ENCODE data around the gene CDKN2B. TPM values are rescaled to one million over a fixed set of nuclear protein-coding genes. Genes with fewer than 3 reads are reported as not detected.

The CDKN2B gene
- total and polyA plus RNA-seq, 2 of the 4 experiments (the other 2 are of a cell fraction), result 3.6 to 8.2 TPM

DNA sequence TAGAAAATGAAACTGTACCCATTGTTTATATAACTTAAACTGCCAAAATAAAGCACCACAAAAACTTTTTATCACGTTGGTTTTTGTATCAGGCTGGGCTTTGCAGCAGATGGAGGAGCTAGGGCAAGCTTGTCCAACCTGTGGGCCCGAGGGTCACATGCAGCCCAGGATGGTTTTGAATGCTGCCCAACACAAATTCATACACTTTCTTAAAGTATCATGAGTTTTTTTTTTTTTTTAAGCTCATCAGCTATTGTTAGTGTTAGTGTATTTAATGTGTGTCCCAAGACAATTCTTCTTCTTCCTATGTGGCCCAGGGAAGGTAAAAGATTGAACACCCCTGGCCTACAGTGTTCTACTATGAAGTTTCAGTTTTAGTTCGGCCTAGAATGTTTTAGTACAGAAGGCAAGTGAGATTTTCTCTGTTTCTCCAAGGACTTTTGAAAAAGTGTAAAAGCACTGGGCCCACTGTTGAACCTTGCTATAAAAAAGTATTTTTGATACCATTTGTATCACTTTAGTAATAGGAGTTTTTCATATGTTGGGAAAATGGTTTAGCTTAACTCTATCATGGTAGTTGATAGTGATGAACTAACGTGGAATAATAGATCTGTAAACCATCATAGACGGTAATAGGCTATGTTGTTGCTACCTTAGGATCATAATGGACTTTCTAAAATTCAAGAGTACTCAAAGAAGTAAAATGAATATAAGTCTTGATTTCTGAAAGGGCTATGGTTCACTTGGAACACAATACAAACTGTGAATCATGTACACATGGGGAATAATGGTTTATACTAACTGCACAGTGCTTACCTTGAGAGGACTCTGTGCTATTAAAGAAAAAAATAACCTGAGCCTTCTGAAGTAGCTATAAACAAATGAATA is 17.8 kb downstream of the CDKN2B start:
- BruUV-seq (replicated peaks), result no TSS peak
- no peak overlapping the region for H3K27ac ChIP-seq (ENCODE audit: insufficient read depth, low read length)
- no peaks in the 10 kb centered on the region for H4K20me1 ChIP-seq (ENCODE audit: insufficient read depth, low read length)
- H4K91ac ChIP-seq (ENCODE audit: insufficient read depth, low read depth, low read length), result no peak overlapping the region
- TF ChIP-seq NFE2L2 (IDR thresholded peaks at IDR 0.05; ENCODE audit: low read depth, low read length) (no peak), RAD21 (IDR thresholded peaks at IDR 0.05; ENCODE audit: low read length) (no peak), MAZ (IDR thresholded peaks at IDR 0.05; ENCODE audit: borderline replicate concordance, low read depth, low read length) (no peak), MXI1 (IDR thresholded peaks at IDR 0.05; ENCODE audit: borderline replicate concordance, low read depth, low read length) (no peak), FOS (IDR thresholded peaks at IDR 0.05; ENCODE audit: low read depth, low read length) (no peak), CEBPB (IDR thresholded peaks at IDR 0.05; ENCODE audit: low read depth, low read length) (no peak), RFX5 (IDR thresholded peaks at IDR 0.05; ENCODE audit: low read depth, low read length) (no peak)
- TF ChIP-seq, protein P1, sequence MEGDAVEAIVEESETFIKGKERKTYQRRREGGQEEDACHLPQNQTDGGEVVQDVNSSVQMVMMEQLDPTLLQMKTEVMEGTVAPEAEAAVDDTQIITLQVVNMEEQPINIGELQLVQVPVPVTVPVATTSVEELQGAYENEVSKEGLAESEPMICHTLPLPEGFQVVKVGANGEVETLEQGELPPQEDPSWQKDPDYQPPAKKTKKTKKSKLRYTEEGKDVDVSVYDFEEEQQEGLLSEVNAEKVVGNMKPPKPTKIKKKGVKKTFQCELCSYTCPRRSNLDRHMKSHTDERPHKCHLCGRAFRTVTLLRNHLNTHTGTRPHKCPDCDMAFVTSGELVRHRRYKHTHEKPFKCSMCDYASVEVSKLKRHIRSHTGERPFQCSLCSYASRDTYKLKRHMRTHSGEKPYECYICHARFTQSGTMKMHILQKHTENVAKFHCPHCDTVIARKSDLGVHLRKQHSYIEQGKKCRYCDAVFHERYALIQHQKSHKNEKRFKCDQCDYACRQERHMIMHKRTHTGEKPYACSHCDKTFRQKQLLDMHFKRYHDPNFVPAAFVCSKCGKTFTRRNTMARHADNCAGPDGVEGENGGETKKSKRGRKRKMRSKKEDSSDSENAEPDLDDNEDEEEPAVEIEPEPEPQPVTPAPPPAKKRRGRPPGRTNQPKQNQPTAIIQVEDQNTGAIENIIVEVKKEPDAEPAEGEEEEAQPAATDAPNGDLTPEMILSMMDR (conservative IDR thresholded peaks at IDR 0.05; ENCODE audit: low read depth, low read length), result no peak
- TF ChIP-seq, protein P2, sequence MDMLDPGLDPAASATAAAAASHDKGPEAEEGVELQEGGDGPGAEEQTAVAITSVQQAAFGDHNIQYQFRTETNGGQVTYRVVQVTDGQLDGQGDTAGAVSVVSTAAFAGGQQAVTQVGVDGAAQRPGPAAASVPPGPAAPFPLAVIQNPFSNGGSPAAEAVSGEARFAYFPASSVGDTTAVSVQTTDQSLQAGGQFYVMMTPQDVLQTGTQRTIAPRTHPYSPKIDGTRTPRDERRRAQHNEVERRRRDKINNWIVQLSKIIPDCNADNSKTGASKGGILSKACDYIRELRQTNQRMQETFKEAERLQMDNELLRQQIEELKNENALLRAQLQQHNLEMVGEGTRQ (IDR thresholded peaks at IDR 0.05; ENCODE audit: low read depth, low read length), result no peak
- in situ Hi-C loops (cut with MboI; ENCODE audit: low sequenced_read_pairs) (loop anchor here (10.0 to 25.0 kb wide), 2 partner anchors 243 to 404 kb away; no protein-coding TSS in a partner anchor), dilution Hi-C loops (cut with HindIII; ENCODE audit: low sequenced_read_pairs, unreplicated experiment) (no loop called here), intact Hi-C loops (cut with micrococcal nuclease) (loop anchor here (10.0 kb wide), 1 partner anchor 437 kb away; no protein-coding TSS in a partner anchor)
- no peak overlapping the region for H3K18ac ChIP-seq (ENCODE audit: low read depth, low read length)
- no peak overlapping the region for H2AK5ac ChIP-seq (ENCODE audit: low read depth, low read length)
- H3K9me1 ChIP-seq (ENCODE audit: insufficient read depth, low read length), result no peaks in the 10 kb centered on the region
- H2BK5ac ChIP-seq (ENCODE audit: low read depth, low read length, poor library complexity, severe bottlenecking), result no peak overlapping the region
- H2BK120ac ChIP-seq (ENCODE audit: low read depth, low read length), result no peak overlapping the region
- ATAC-seq (ENCODE audit: low read depth), result no peak
- no peak overlapping the region for H3K23ac ChIP-seq (ENCODE audit: low read depth, low read length)
- no peak overlapping the region for H2BK15ac ChIP-seq (ENCODE audit: low read depth, low read length)
- H4K5ac ChIP-seq (ENCODE audit: low read depth, low read length), result no peak overlapping the region
- no peak overlapping the region for H2BK20ac ChIP-seq (ENCODE audit: low read depth, low read length)
- H3K4me1 ChIP-seq (ENCODE audit: control insufficient read depth, insufficient read depth, low read length), result peaks cover 11% of the 10 kb centered on the region
- ChIA-PET CTCF (interaction anchor here (0.7 to 1.3 kb wide), 2 partner anchors 17 to 120 kb away, joined by 3 to 4 read pairs; no protein-coding TSS in a partner anchor), POLR2A (ENCODE audit: unreplicated experiment) (interaction anchor here (0.5 to 0.6 kb wide), 4 partner anchors 20 to 748 kb away, joined by 3 to 8 read pairs (median 4); no protein-coding TSS in a partner anchor)
- H3K9ac ChIP-seq (ENCODE audit: low read depth, low read length), result no peak overlapping the region
- H3K4me2 ChIP-seq (ENCODE audit: low read depth, low read length), result peak overlapping the region; percentile 60
- H2AFZ ChIP-seq (replicated peaks; ENCODE audit: low read length, poor library complexity), result no peak overlapping the region
- DNase-seq, result no peak
- no peak overlapping the region for H3K4me3 ChIP-seq (ENCODE audit: insufficient read depth, low read depth, low read length)
- no CpG with 5 or more reads among the region's 5 CpGs for WGBS, 2 experiments (ENCODE audit: extremely low coverage in 2 of 2, insufficient read length in 1 of 2)
- H3K4ac ChIP-seq (ENCODE audit: low read depth, low read length), result no peak overlapping the region
- no peak overlapping the region for H4K8ac ChIP-seq (ENCODE audit: low read depth in 2 of 2, low read length in 2 of 2)
- peaks cover 14 to 33% of the 10 kb centered on the region in 2 experiments for H3K79me1 ChIP-seq (ENCODE audit: low read depth in 1 of 2, low read length in 2 of 2)
- H3K56ac ChIP-seq (ENCODE audit: extremely low read depth, insufficient read depth, low read length), result no peak overlapping the region
- H3K14ac ChIP-seq (replicated peaks; ENCODE audit: low read depth, low read length), result no peak overlapping the region
- H3K27me3 ChIP-seq (ENCODE audit: control insufficient read depth, insufficient read depth, low read length), result no peaks in the 10 kb centered on the region
- no peak overlapping the region for H2AK9ac ChIP-seq (replicated peaks; ENCODE audit: low read depth, low read length, poor library complexity)
- H3K36me3 ChIP-seq (ENCODE audit: control insufficient read depth, insufficient read depth, low read length), result no peaks in the 10 kb centered on the region; the same call in 1 of the 2 replicates
- peaks cover 4% of the 10 kb centered on the region; the same call in 1 of the 2 replicates for H3K9me3 ChIP-seq (ENCODE audit: control insufficient read depth, insufficient read depth, low read length)

Data from IMR-90 (cell line).